CD8-positive, alpha-beta memory T cell (primary cell): ENCODE data around the gene CHMP4B. TPM values are rescaled to one million over a fixed set of nuclear protein-coding genes. Genes with fewer than 3 reads are reported as not detected.
A peak's percentile ranks its signal among the peaks of the same experiment; 100 is the strongest.

Experiments
- CTCF ChIA-PET: fragments of 350-600 bp; sonication (Branson Sonifier 250); formaldehyde crosslinking; loops from one replicate; lab custom pipeline; 2021; ENCODE audit warnings: antibody characterized with exemption; lab: Charles Lee
- POLR2A ChIA-PET: fragments of 350-600 bp; sonication (Branson Sonifier 250); formaldehyde crosslinking; loops from one replicate; lab custom pipeline; 2021; ENCODE audit warnings: antibody characterized with exemption; lab: Charles Lee
- DNase-seq, 5 donors: peaks; one replicate each; pipeline versions ENCODE4 v3.0.0 to v3.0.0-alpha.2; 2020 to 2022; ENCODE audit warnings: mixed read lengths in 1 of 5
- H3K27ac ChIP-seq: one replicate; pipeline ENCODE4 v1.7.0; 2013; ENCODE audit warnings: low read depth, mild to moderate bottlenecking, low read length, moderate library complexity
- H3K27me3 ChIP-seq: 2 replicates; pipeline ENCODE4 v1.7.0; 2013; ENCODE audit warnings: low read length, mild to moderate bottlenecking; ENCODE audit not compliant: insufficient read depth, poor library complexity, severe bottlenecking
- H3K36me3 ChIP-seq: 2 replicates; pipeline ENCODE4 v1.7.0; 2013; ENCODE audit warnings: mild to moderate bottlenecking, low read length, moderate library complexity; ENCODE audit not compliant: insufficient read depth
- H3K4me1 ChIP-seq: 2 replicates; pipeline ENCODE4 v1.7.0; 2013; ENCODE audit warnings: mild to moderate bottlenecking, low read length, moderate library complexity; ENCODE audit not compliant: insufficient read depth
- H3K4me3 ChIP-seq: 2 replicates; pipeline ENCODE4 v1.7.0; 2013; ENCODE audit warnings: mild to moderate bottlenecking, low read length
- H3K9me3 ChIP-seq: 2 replicates; pipeline ENCODE4 v1.7.0; 2013; ENCODE audit warnings: mild to moderate bottlenecking, low read length
- H3K27ac Mint-ChIP-seq, 8 donors: one replicate each; pipeline ENCODE4 v1.8.0; 2020 to 2021; ENCODE audit warnings: mixed read lengths in 8 of 8, mild to moderate bottlenecking in 6 of 8, inconsistent platforms in 3 of 8, moderate library complexity in 3 of 8
- H3K27me3 Mint-ChIP-seq, 2 donors: one replicate each; pipeline ENCODE4 v1.8.0; 2020 to 2021; ENCODE audit warnings: mixed read lengths in 2 of 2, mild to moderate bottlenecking in 1 of 2, moderate library complexity in 1 of 2
- H3K36me3 Mint-ChIP-seq, 3 donors: one replicate each; pipeline ENCODE4 v1.8.0; 2020 to 2021; ENCODE audit warnings: mixed read lengths in 3 of 3, inconsistent platforms in 1 of 3, mild to moderate bottlenecking in 1 of 3
- H3K4me1 Mint-ChIP-seq, 3 donors: one replicate each; pipeline ENCODE4 v1.8.0; 2020 to 2021; ENCODE audit warnings: mixed read lengths in 3 of 3, inconsistent platforms in 1 of 3, mild to moderate bottlenecking in 1 of 3
- H3K4me3 Mint-ChIP-seq, 7 donors: one replicate each; pipeline ENCODE4 v1.8.0; 2020 to 2021; ENCODE audit warnings: mixed read lengths in 7 of 7, mild to moderate bottlenecking in 6 of 7, moderate library complexity in 4 of 7, inconsistent platforms in 2 of 7
- H3K9me3 Mint-ChIP-seq, 5 donors: one replicate each; pipeline ENCODE4 v1.8.0; 2020 to 2022; ENCODE audit warnings: mixed read lengths in 5 of 5, mild to moderate bottlenecking in 3 of 5, moderate library complexity in 2 of 5, inconsistent platforms in 1 of 5
- polyA plus RNA-seq: library from polyadenylated mRNA; unstranded; fragments of 300-500 nt; fragmentation: Illumina TruSeq; gene quantifications from one replicate; pipeline ENCODE4 v1.2.3, GENCODE V29; 2021
- total RNA-seq, 2 experiments: library from RNA; stranded (reverse); gene quantifications; one replicate each; pipeline ENCODE4 v1.2.3, GENCODE V29; 2021

The CHMP4B gene
- total and polyA plus RNA-seq, 3 experiments from 2014 or later, result 5.7 to 79.9 (median 78.3) TPM

DNA sequence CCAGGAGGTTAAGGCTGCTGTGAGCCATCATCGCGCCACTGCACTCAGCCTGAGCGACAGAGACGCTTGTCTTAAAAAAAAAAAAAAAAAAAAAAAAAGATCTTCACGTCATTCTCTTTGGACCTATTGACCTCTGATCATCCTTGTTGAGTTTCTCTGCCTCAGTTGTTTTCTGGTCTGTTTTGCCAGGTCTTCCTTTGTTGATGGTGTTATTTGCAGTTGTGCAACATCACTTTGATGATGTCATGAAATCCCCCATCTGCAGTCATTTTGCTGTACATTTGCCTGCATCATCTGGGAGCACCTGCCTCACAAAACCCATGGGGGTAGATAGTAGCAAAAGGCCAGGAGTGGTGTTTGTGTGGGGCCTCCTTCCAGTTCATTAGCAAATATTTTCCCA is 39.2 kb upstream of the CHMP4B start:
- Histone ChIP-seq H3K36me3 (no peaks in the 10 kb centered on the region), H3K27me3 (no peaks in the 10 kb centered on the region), H3K9me3 (no peaks in the 10 kb centered on the region), H3K4me3 (no peak overlapping the region), H3K27ac (no peak overlapping the region), H3K4me1 (no peaks in the 10 kb centered on the region)
- H3K36me3 Mint-ChIP-seq, result peaks cover 4 to 40% (median 11%) of the 10 kb centered on the region in 3 donors
- H3K4me1 Mint-ChIP-seq, result peaks cover 0 to 6% (median 6%) of the 10 kb centered on the region in 3 donors
- no peak for DNase-seq
- POLR2A ChIA-PET, result no interaction called here
- H3K4me3 Mint-ChIP-seq, result no peak overlapping the region
- peak overlapping the region in 2 of 8 donors; percentile 14 to 74 for H3K27ac Mint-ChIP-seq
- H3K9me3 Mint-ChIP-seq, result no peaks in the 10 kb centered on the region
- CTCF ChIA-PET, result no interaction called here
- no peaks in the 10 kb centered on the region for H3K27me3 Mint-ChIP-seq

- DNase-seq, result no peak
- POLR2A ChIA-PET, result no interaction called here
- H3K36me3 ChIP-seq, result no peaks in the 10 kb centered on the region
- no peak overlapping the region for H3K4me3 ChIP-seq
- Mint-ChIP-seq H3K4me3 (no peak overlapping the region), H3K27me3 (no peaks in the 10 kb centered on the region), H3K4me1 (peaks cover 0 to 6% (median 6%) of the 10 kb centered on the region in 3 donors), H3K9me3 (no peaks in the 10 kb centered on the region), H3K36me3 (peaks cover 4 to 36% (median 11%) of the 10 kb centered on the region in 3 donors), H3K27ac (peak overlapping the region in 2 of 8 donors; percentile 1 to 2)
- H3K4me1 ChIP-seq, result no peaks in the 10 kb centered on the region
- no peaks in the 10 kb centered on the region for H3K9me3 ChIP-seq
- CTCF ChIA-PET, result no interaction called here
- H3K27me3 ChIP-seq, result no peaks in the 10 kb centered on the region
- no peak overlapping the region for H3K27ac ChIP-seq
Observed at GRCh38 chr20:33772439-33772838, 38.7 kb upstream of the CHMP4B start.

GRCh38 chr20:33773412-33774089 is 37.6 kb upstream of the CHMP4B start:
- Mint-ChIP-seq H3K27ac (no peak overlapping the region), H3K36me3 (peaks cover 4 to 30% (median 11%) of the 10 kb centered on the region in 3 donors), H3K9me3 (no peaks in the 10 kb centered on the region), H3K4me1 (peaks cover under 1 to 15% (median 13%) of the 10 kb centered on the region in 3 donors), H3K27me3 (no peaks in the 10 kb centered on the region), H3K4me3 (no peak overlapping the region)
- no peak for DNase-seq
- Histone ChIP-seq H3K36me3 (no peaks in the 10 kb centered on the region), H3K27me3 (no peaks in the 10 kb centered on the region), H3K27ac (no peak overlapping the region), H3K9me3 (no peaks in the 10 kb centered on the region), H3K4me3 (no peak overlapping the region), H3K4me1 (no peaks in the 10 kb centered on the region)
- POLR2A ChIA-PET, result interaction anchor here (0.6 kb wide), 1 partner anchor 10 kb away, joined by 4 read pairs; no protein-coding TSS in a partner anchor
- CTCF ChIA-PET, result no interaction called here

- H3K27ac Mint-ChIP-seq, result peak overlapping the region in 4 of 8 donors; percentile 58 to 85 (median 66)
- no peaks in the 10 kb centered on the region for H3K9me3 Mint-ChIP-seq
- H3K9me3 ChIP-seq, result no peaks in the 10 kb centered on the region
- CTCF ChIA-PET, result no interaction called here
- H3K4me3 ChIP-seq, result no peak overlapping the region
- no peak overlapping the region for H3K27ac ChIP-seq
- H3K4me1 ChIP-seq, result no peaks in the 10 kb centered on the region
- H3K27me3 Mint-ChIP-seq, result no peaks in the 10 kb centered on the region
- H3K36me3 Mint-ChIP-seq, result peaks cover 0 to 11% (median 11%) of the 10 kb centered on the region in 3 donors
- H3K36me3 ChIP-seq, result no peaks in the 10 kb centered on the region
- peaks cover 6 to 37% (median 20%) of the 10 kb centered on the region in 3 donors for H3K4me1 Mint-ChIP-seq
- H3K27me3 ChIP-seq, result no peaks in the 10 kb centered on the region
- H3K4me3 Mint-ChIP-seq, result no peak overlapping the region
- POLR2A ChIA-PET, result no interaction called here
- DNase-seq, result no peak
Observed at GRCh38 chr20:33777816-33778215, 33.3 kb upstream of the CHMP4B start.

DNA sequence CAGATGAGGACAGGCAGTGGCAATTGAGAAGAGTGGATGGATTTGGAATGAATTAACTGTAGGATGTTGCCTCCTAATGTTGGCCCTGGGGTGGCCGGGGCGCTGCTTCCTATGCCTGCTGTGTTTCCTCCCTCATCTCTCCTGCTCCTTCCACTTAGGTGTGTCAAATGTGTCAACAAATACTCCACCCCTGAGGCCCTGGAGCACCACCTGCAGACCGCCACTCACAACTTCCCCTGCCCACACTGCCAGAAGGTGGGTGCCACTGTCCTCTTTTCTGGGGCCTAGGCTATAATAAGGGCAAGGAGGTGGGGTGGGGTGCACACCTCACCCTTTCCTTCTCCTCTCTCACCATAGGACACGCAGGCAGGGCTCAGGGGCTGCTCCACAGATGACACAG is 30.0 kb upstream of the CHMP4B start:
- Mint-ChIP-seq H3K4me3 (no peak overlapping the region), H3K36me3 (peaks cover 0 to 9% (median 5%) of the 10 kb centered on the region in 3 donors), H3K4me1 (peaks cover 10 to 57% (median 34%) of the 10 kb centered on the region in 3 donors), H3K27me3 (no peaks in the 10 kb centered on the region), H3K9me3 (no peaks in the 10 kb centered on the region), H3K27ac (peak overlapping the region in 2 of 8 donors; percentile 8 to 12)
- Histone ChIP-seq H3K27me3 (no peaks in the 10 kb centered on the region), H3K4me3 (no peak overlapping the region), H3K27ac (no peak overlapping the region), H3K9me3 (no peaks in the 10 kb centered on the region), H3K36me3 (no peaks in the 10 kb centered on the region), H3K4me1 (no peaks in the 10 kb centered on the region)
- ChIA-PET CTCF (no interaction called here), POLR2A (no interaction called here)
- no peak for DNase-seq

GRCh38 chr20:33781945-33782344 is 29.2 kb upstream of the CHMP4B start:
- H3K9me3 ChIP-seq, result no peaks in the 10 kb centered on the region
- no peak overlapping the region for H3K4me3 ChIP-seq
- DNase-seq, result no peak
- H3K4me1 ChIP-seq, result no peaks in the 10 kb centered on the region
- Mint-ChIP-seq H3K9me3 (no peaks in the 10 kb centered on the region), H3K27ac (peak overlapping the region in 2 of 8 donors; percentile 35 to 52), H3K4me3 (no peak overlapping the region), H3K36me3 (peaks cover 0 to 9% (median 5%) of the 10 kb centered on the region in 3 donors), H3K4me1 (peaks cover 13 to 65% (median 40%) of the 10 kb centered on the region in 3 donors), H3K27me3 (no peaks in the 10 kb centered on the region)
- no peaks in the 10 kb centered on the region for H3K36me3 ChIP-seq
- H3K27me3 ChIP-seq, result no peaks in the 10 kb centered on the region
- POLR2A ChIA-PET, result no interaction called here
- no peak overlapping the region for H3K27ac ChIP-seq
- CTCF ChIA-PET, result interaction anchor here (0.7 to 1.9 kb wide), 2 partner anchors 10 to 1154 kb away, joined by 3 to 8 read pairs; no protein-coding TSS in a partner anchor

- CTCF ChIA-PET, result interaction anchor here (1.9 kb wide), 1 partner anchor 9 kb away, joined by 8 read pairs; no protein-coding TSS in a partner anchor
- H3K27ac ChIP-seq, result no peak overlapping the region
Observed at GRCh38 chr20:33783256-33783655, 27.9 kb upstream of the CHMP4B start.

GRCh38 chr20:33783818-33784217 is 27.3 kb upstream of the CHMP4B start:
- H3K4me3 ChIP-seq, result no peak overlapping the region
- H3K36me3 ChIP-seq, result no peaks in the 10 kb centered on the region
- CTCF ChIA-PET, result no interaction called here
- no peaks in the 10 kb centered on the region for H3K9me3 Mint-ChIP-seq
- peaks cover 6% of the 10 kb centered on the region for H3K4me1 ChIP-seq
- no peak overlapping the region for H3K27ac Mint-ChIP-seq
- H3K4me1 Mint-ChIP-seq, result peaks cover 18 to 69% (median 45%) of the 10 kb centered on the region in 3 donors
- H3K9me3 ChIP-seq, result no peaks in the 10 kb centered on the region
- no peaks in the 10 kb centered on the region for H3K27me3 ChIP-seq
- no peak for DNase-seq
- POLR2A ChIA-PET, result no interaction called here
- no peak overlapping the region for H3K27ac ChIP-seq
- H3K27me3 Mint-ChIP-seq, result no peaks in the 10 kb centered on the region
- peaks cover 0 to 14% (median 9%) of the 10 kb centered on the region in 3 donors for H3K36me3 Mint-ChIP-seq
- H3K4me3 Mint-ChIP-seq, result no peak overlapping the region

More at GRCh38 chr20:33783256-33783655, 27.9 kb upstream of the CHMP4B start:
- Mint-ChIP-seq H3K27me3 (no peaks in the 10 kb centered on the region), H3K4me1 (peaks cover 22 to 69% (median 45%) of the 10 kb centered on the region in 3 donors), H3K27ac (peak overlapping the region in 2 of 8 donors; percentile 26 to 39), H3K4me3 (no peak overlapping the region), H3K9me3 (no peaks in the 10 kb centered on the region), H3K36me3 (peaks cover 0 to 12% (median 5%) of the 10 kb centered on the region in 3 donors)
- Histone ChIP-seq H3K9me3 (no peaks in the 10 kb centered on the region), H3K4me3 (no peak overlapping the region), H3K27me3 (no peaks in the 10 kb centered on the region), H3K36me3 (no peaks in the 10 kb centered on the region), H3K4me1 (peaks cover 6% of the 10 kb centered on the region)
- POLR2A ChIA-PET, result no interaction called here
- no peak for DNase-seq
